T-helper 1 cell (primary cell): ENCODE results near the gene EIF4A3.
A peak's percentile ranks its signal among the peaks of the same experiment; 100 is the strongest.

Experiments
- DNase-seq, 5 donors: peaks; one replicate each; pipeline ENCODE4 v3.0.0-alpha.2; 2012 to 2020

EIF4A3 gene

DNA sequence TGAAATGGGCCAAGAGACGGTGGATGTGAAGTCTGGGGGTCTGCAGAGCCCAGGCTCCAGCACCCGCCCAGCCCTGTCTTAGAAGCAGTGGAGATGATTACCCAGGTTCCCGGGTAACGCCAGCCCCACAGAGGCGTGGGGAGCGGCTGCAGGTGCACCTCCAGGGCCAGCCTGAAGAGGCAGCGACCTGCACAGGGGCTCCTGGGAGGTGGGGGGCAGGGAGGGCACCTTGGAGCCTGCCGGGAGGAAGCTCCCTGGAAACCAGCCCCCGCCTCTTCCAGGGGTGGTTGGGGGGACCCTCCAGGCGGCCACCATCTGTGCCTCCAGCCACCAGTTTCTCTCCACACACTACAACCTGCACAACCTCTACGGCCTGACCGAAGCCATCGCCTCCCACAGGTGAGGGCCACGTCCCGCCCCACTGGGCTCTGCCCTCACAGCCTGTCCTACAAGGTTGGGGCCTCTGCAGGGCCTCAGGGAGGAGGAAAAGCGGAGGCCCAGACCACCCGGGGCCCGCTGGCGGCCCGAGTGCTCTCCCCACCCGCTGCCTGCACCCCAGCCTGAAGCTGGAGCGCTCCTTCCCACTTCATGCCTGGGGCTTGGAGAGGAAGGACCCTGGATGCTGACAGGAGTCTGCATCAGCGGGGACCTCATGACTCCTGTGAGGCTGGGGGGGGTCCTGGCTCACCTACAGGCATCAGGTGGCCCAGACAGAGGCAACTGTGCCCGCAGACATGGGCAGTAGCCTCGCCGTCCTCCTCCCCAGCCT, 35.0 kb downstream of the EIF4A3 start:
- no peak for DNase-seq

DNA sequence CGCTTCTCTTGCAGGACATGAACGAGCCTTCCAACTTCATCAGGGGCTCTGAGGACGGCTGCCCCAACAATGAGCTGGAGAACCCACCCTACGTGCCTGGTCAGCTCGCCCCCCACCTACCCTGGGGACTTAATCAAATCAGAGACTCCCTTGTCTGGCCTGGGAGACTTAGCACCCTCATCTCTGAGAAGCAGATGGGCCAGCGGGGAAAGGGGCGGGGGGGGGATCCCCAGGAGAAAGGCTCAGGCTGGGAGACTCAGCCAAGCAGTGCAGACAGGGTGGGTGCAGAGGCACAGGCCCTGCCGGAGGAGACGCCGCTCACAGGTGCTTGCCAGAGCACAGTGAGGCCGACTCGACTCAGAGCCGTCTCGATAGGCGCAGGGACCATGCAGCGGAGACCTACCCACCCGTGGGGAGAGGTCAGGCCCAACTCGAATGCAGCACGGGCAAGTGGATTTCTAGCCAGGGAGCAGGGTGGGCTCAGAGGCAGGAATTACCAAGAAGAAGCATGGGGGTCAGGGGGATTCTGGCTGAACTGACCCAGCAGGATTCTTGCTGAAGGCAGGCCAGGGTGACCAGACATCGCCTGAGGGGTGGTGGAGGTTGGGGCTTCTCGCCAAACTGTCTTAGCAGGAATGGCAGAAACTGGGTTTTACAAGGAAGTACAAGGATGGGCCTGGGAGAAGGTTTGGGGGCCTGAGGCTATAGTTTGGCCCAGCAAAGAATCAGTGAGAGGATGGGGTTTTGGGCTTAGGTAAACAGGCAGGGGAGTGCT, 35.8 kb downstream of the EIF4A3 start:
- DNase-seq: no peak

DNA sequence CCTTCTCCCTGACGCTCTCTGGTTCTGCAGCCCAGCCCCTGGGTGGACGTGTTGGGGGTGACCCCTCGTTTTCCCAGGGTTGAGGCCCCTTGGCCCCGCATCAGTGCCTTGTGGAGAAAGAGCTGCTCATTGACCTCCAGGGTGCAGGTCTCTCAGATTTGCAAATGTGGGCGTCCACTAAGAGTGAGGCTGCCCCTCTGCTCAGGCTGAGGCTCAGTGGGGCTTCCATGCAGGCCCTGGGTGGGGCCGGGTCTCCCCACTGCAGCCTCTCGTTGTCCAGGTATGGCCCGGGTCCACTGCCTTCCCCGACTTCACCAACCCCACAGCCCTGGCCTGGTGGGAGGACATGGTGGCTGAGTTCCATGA, 36.5 kb downstream of the EIF4A3 start:
- no peak for DNase-seq

DNA sequence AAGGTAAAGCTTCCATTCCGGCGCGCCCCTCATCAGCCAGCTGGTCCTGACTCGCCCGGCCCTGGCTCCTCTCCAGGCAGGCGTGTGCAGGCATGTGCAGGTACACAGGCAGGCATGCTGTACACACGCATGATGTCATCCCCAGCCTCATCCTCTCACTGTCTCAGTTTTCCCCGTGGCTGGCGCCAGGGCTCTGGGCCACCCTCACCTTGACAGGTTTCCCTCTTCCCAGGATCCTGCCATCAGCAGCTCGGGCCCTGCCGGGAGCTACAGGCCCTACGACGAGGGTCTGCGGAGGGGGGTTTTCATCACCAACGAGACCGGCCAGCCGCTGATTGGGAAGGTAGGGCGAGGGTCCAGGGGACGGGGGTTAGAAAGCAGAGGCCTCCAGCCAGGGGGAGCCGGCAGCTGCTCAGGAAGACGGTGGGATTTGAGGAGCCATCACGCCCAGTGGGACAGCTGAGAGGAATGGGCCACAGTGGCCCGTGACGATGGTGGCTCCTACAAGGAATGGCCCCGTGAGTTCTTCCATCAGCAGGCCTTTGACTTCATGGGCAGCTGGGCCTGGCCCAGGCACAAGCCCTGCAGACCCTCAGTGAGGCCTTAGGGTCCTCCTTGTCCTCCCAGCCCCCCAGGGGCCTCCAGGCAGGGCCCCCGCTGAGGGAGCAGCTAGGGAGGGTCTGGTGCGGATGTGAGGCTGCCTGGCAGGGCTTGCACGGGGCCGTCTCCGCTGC, 37.0 kb downstream of the EIF4A3 start:
- no peak for DNase-seq

DNA sequence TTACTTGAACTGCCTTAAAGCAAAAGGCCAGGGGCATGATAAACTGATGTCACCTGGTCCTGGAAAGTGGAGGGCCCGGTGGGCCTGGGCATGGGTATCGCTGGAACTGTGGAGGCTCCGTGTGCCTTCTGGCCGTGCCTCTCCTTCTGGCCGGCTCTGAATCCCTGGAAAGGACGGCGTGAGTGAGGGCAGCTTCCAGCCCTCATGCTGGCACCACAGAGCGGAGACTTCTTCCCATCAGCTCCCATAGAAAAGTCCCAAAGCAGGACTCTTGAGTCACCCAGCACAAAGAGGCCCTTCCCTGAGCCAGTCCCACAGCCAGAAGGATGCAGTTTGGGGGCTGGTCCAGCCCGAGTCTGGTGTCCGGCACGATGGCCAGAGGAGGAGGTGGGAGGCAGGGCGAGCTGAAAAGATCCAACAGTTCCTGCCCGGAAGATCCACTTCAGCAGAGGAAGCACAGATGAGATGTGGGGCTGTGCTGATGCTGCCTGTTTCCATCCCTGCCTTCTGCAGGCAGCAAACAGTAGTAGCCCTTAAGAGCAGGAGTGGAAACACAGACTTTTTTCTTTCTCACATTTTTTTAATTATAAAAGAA, 37.8 kb downstream of the EIF4A3 start:
- DNase-seq: no peak

DNA sequence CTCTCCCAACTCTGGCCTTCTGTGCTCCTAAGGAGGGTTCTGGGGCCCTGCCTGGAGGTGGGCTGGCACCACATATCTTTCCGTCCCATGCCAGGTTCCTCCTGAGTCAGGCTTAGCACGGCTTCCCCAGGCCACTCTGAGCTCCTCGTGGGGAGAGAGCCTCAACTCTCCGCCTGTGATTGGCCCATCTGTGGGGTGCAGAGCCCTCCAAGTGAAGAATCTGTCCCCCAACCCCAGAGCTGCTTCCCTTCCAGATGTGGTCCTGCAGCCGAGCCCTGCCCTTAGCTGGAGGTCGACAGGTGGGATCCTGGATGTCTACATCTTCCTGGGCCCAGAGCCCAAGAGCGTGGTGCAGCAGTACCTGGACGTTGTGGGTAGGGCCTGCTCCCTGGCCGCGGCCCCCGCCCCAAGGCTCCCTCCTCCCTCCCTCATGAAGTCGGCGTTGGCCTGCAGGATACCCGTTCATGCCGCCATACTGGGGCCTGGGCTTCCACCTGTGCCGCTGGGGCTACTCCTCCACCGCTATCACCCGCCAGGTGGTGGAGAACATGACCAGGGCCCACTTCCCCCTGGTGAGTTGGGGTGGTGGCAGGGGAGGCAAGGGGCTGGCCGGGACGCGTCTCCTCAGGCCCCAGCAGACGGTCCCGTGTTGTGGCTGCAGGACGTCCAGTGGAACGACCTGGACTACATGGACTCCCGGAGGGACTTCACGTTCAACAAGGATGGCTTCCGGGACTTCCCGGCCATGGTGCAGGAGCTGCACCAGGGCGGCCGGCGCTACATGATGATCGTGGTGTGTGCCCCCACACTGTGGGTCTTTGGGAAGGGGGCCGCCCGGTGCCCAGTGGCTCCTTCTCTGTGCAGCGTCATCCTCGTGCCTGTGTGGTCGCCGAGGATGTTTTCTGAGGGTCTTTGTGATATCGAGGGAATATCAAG, 38.6 kb downstream of the EIF4A3 start:
- no peak for DNase-seq

DNA sequence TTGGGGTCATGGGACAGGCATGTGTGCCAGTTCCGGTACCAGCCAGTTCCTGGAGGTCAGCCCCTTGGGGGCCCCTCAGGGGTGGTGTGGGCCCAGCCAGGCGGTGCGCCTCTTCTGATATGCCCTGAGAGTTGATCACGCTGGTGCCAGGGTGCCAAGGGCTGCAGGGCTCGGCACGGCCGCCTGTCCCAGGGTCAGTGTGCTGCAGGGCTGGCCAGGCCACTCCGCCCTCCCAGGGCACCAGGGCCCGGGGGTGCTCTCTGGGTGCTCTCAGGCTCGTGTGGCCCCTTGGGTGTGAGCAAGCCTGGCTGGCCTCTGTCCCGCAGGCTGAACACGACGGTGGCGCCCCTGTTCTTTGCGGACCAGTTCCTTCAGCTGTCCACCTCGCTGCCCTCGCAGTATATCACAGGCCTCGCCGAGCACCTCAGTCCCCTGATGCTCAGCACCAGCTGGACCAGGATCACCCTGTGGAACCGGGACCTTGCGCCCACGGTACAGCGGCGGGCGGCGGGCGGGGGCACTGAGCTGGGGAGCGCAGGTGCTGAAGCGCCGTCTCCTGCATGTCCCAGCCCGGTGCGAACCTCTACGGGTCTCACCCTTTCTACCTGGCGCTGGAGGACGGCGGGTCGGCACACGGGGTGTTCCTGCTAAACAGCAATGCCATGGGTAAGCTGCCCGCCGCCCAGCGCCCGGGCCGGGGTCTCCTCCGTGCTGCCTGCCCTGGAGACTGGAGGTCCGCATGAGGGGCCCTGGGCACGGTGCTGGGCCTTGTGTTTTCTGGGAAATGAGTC, 39.5 kb downstream of the EIF4A3 start:
- no peak for DNase-seq

DNA sequence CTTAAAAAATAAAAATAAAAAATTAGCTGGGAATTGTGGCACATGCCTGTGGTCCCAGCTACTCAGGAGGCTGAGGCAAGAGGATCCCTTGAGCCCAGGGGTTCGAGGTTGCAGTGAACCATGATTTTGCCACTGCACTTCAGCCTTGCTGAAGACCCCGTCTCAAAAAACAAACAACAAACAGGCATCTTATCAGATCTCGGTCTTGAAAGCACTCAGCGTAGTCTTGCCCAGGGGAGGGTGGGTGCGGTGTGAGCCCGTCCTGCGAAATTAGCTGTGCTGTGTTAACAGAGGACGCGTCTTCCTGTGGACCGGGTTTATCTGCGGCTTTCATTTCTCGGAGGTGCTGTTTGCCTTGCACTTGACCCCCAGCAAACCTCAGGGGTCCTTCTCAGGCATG, 40.2 kb downstream of the EIF4A3 start:
- DNase-seq: no peak

DNA sequence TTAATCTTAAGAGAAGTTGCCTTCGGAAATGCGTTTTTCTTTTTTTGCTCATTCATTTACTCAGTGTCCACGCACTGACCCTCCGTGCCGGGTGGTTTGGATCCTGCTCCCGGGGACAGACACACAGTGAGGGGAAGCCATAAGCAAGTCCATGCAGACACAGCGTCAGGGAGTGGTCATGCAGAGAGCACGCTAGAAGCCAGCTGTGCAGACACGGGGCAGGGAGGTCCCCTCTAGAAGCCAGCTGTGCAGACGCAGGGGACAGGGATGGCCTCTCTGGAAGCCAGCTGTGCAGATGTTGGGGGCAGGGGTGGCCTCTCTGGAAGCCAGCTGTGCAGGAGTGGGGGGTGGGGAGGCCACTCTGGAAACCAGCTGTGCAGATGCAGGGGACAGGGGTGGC, 40.8 kb downstream of the EIF4A3 start:
- no peak for DNase-seq

DNA sequence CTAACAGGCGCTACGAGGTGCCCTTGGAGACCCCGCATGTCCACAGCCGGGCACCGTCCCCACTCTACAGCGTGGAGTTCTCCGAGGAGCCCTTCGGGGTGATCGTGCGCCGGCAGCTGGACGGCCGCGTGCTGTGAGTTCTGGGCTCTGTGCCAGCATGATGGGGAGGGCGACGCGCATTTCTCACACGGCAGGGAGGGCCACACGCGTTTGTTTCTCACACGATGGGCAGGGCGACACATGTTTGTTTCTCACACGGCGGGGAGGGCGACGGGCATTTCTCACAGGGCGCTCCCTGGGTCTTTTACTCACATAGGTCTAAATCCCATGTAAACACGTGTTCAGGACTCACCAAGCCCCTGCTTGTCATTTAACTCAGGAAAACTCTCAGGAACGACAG, 41.2 kb downstream of the EIF4A3 start:
- no peak for DNase-seq

DNA sequence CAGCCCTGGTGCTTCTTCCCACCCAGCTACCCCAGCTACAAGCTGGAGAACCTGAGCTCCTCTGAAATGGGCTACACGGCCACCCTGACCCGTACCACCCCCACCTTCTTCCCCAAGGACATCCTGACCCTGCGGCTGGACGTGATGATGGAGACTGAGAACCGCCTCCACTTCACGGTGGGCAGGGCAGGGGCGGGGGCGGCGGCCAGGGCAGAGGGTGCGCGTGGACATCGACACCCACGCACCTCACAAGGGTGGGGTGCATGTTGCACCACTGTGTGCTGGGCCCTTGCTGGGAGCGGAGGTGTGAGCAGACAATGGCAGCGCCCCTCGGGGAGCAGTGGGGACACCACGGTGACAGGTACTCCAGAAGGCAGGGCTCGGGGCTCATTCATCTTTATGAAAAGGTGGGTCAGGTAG, 42.0 kb downstream of the EIF4A3 start:
- no peak for DNase-seq

DNA sequence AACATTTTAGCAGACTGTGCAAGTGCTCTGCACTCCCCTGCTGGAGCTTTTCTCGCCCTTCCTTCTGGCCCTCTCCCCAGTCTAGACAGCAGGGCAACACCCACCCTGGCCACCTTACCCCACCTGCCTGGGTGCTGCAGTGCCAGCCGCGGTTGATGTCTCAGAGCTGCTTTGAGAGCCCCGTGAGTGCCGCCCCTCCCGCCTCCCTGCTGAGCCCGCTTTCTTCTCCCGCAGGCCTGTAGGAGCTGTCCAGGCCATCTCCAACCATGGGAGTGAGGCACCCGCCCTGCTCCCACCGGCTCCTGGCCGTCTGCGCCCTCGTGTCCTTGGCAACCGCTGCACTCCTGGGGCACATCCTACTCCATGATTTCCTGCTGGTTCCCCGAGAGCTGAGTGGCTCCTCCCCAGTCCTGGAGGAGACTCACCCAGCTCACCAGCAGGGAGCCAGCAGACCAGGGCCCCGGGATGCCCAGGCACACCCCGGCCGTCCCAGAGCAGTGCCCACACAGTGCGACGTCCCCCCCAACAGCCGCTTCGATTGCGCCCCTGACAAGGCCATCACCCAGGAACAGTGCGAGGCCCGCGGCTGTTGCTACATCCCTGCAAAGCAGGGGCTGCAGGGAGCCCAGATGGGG, 42.5 kb downstream of the EIF4A3 start:
- no peak for DNase-seq

DNA sequence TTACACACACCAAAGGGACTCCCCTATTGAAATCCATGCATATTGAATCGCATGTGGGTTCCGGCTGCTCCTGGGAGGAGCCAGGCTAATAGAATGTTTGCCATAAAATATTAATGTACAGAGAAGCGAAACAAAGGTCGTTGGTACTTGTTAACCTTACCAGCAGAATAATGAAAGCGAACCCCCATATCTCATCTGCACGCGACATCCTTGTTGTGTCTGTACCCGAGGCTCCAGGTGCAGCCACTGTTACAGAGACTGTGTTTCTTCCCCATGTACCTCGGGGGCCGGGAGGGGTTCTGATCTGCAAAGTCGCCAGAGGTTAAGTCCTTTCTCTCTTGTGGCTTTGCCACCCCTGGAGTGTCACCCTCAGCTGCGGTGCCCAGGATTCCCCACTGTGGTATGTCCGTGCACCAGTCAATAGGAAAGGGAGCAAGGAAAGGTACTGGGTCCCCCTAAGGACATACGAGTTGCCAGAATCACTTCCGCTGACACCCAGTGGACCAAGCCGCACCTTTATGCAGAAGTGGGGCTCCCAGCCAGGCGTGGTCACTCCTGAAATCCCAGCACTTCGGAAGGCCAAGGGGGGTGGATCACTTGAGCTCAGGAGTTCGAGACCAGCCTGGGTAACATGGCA, 43.4 kb downstream of the EIF4A3 start:
- no peak for DNase-seq

DNA sequence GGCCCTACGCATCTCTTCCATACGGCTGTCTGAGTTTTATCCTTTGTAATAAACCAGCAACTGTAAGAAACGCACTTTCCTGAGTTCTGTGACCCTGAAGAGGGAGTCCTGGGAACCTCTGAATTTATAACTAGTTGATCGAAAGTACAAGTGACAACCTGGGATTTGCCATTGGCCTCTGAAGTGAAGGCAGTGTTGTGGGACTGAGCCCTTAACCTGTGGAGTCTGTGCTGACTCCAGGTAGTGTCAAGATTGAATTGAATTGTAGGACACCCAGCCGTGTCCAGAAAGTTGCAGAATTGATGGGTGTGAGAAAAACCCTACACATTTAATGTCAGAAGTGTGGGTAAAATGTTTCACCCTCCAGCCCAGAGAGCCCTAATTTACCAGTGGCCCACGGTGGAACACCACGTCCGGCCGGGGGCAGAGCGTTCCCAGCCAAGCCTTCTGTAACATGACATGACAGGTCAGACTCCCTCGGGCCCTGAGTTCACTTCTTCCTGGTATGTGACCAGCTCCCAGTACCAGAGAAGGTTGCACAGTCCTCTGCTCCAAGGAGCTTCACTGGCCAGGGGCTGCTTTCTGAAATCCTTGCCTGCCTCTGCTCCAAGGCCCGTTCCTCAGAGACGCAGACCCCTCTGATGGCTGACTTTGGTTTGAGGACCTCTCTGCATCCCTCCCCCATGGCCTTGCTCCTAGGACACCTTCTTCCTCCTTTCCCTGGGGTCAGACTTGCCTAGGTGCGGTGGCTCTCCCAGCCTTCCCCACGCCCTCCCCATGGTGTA, 44.1 kb downstream of the EIF4A3 start:
- DNase-seq: no peak

DNA sequence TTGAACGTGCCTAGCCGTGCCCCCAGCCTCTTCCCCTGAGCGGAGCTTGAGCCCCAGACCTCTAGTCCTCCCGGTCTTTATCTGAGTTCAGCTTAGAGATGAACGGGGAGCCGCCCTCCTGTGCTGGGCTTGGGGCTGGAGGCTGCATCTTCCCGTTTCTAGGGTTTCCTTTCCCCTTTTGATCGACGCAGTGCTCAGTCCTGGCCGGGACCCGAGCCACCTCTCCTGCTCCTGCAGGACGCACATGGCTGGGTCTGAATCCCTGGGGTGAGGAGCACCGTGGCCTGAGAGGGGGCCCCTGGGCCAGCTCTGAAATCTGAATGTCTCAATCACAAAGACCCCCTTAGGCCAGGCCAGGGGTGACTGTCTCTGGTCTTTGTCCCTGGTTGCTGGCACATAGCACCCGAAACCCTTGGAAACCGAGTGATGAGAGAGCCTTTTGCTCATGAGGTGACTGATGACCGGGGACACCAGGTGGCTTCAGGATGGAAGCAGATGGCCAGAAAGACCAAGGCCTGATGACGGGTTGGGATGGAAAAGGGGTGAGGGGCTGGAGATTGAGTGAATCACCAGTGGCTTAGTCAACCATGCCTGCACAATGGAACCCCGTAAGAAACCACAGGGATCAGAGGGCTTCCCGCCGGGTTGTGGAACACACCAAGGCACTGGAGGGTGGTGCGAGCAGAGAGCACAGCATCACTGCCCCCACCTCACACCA, 44.8 kb downstream of the EIF4A3 start:
- DNase-seq: peak in 1 of 5 donors; percentile 13

DNA sequence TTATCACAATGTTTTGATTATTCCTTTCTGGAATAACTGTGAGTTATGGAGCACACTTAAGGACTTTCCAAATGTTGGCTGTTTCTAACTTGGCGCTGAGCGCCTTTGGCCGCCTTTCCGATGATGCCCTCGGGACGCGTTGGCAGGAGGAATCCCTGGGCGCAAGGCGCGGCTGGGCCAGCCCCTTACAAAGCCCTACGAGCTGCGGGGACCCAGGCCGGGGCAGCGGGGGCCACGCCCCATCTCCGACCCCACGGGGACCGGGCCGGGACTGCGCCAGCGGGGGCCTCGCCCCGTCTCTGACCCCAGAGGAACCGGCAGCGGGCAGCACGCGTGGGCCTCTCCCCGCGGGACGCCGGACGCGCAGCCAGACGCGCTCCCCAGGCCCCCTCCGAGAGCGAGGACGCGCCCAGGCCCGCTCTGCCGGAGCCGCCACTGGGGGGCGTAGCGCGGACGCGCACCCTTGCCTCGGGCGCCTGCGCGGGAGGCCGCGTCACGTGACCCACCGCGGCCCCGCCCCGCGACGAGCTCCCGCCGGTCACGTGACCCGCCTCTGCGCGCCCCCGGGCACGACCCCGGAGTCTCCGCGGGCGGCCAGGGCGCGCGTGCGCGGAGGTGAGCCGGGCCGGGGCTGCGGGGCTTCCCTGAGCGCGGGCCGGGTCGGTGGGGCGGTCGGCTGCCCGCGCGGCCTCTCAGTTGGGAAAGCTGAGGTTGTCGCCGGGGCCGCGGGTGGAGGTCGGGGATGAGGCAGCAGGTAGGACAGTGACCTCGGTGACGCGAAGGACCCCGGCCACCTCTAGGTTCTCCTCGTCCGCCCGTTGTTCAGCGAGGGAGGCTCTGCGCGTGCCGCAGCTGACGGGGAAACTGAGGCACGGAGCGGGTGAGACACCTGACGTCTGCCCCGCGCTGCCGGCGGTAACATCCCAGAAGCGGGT, 45.6 kb downstream of the EIF4A3 start, which contains the start of gene GAA:
Gene GAA (plus strand): TSS at position 571 of the 935 bp plus-strand sequence. CDS start 3,006 bp downstream, outside the sequence.
- peak; percentile 81 to 92 (median 83) for DNase-seq

DNA sequence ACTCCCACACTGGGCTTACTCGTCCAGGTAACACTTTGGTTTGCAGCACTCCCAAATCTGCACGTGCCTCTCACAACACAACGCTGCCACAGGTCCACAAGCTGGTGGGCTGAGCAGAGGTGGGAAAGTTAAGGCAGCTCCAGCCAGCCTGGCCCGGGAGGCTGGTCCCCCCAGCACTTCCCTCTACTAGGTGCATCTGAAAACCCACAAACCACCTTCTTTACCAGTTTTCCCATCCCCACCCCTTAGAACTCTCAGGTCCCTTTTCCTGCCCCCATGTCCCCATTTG, 46.9 kb downstream of the EIF4A3 start:
- no peak for DNase-seq
